ENCODE data around the gene B4GALT7.

GRCh38 chr5:177555665-177556064, 44.3 kb upstream of the B4GALT7 start:
- TF ChIP-seq CTCF (conservative IDR thresholded peaks at IDR 0.05; ENCODE audit: low read depth, low read length): no peak
- TF ChIP-seq EZH2 (IDR thresholded peaks at IDR 0.05; ENCODE audit: borderline replicate concordance, low read depth, low read length, poor library complexity, severe bottlenecking): no peak
